Right lobe of liver (tissue), 4 donors: ENCODE results near the gene APOC4.

ENCODE experiments used
- POLR2A ChIP-seq: fragments of 450-650 bp; IDR thresholded peaks from one replicate; pipeline ENCODE4 v1.6.1; 2017; ENCODE audit warnings: antibody characterized with exemption, mild to moderate bottlenecking
- TF ChIP-seq, protein P1 (sequence below), 4 donors: fragments of 200-600 bp in 3 of 4; fragments of 450-650 bp in 1 of 4; IDR thresholded peaks; one replicate each; pipeline versions ENCODE4 v1.5.1 to v1.8.0; 2016 to 2022; ENCODE audit warnings: antibody characterized with exemption in 4 of 4, mild to moderate bottlenecking in 2 of 4
- donor health status: DM: no; HTN: no; CAD: no.
- donor health status: DM: no; HTN: no; CAD: no.
- donor health status: DM: no; HTN: yes; CAD: no.

DNA sequence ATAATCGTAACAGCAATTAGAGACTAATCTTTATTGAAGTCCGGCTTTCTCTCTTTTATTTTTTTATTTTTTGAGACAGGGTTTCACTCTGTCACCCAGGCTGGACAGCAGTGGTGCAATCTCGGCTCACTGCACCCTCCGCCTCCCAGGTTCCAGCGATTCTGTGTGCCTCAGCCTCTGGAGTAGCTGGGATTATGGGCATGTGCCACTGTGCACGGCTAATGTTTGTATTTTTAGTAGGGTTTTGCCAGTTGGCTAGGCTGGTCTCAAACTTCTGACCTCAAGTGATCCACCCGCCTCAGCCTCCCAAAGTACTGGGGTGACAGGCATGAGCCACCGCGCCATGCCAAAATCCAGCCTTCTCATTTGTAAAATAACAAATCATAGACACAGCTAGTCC, 7.5 kb downstream of the APOC4 start:
- TF ChIP-seq, protein P1, sequence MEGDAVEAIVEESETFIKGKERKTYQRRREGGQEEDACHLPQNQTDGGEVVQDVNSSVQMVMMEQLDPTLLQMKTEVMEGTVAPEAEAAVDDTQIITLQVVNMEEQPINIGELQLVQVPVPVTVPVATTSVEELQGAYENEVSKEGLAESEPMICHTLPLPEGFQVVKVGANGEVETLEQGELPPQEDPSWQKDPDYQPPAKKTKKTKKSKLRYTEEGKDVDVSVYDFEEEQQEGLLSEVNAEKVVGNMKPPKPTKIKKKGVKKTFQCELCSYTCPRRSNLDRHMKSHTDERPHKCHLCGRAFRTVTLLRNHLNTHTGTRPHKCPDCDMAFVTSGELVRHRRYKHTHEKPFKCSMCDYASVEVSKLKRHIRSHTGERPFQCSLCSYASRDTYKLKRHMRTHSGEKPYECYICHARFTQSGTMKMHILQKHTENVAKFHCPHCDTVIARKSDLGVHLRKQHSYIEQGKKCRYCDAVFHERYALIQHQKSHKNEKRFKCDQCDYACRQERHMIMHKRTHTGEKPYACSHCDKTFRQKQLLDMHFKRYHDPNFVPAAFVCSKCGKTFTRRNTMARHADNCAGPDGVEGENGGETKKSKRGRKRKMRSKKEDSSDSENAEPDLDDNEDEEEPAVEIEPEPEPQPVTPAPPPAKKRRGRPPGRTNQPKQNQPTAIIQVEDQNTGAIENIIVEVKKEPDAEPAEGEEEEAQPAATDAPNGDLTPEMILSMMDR (IDR thresholded peaks at IDR 0.05), result no peak
- TF ChIP-seq POLR2A, result no peak
